Liver (tissue), 9 donors: Measurements from ENCODE around the gene ERCC3. TPM values are rescaled to one million over a fixed set of nuclear protein-coding genes. Genes with fewer than 3 reads are reported as not detected.

Experiments used
- DNase-seq: peaks from one replicate; pipeline ENCODE4 v3.0.0-alpha.2; 2017; ENCODE audit warnings: low spot score
- H3K27ac ChIP-seq, 2 donors: one replicate each; pipeline ENCODE4 v1.7.0; 2013; ENCODE audit warnings: inconsistent platforms in 2 of 2, low read length in 2 of 2, control low read depth in 1 of 2, low read depth in 1 of 2, mild to moderate bottlenecking in 1 of 2
- H3K27me3 ChIP-seq, 4 donors: one replicate each; pipeline versions ENCODE4 v1.6.1 to v1.7.0; 2013; ENCODE audit warnings: low read length in 3 of 4, inconsistent platforms in 1 of 4, mild to moderate bottlenecking in 1 of 4, moderate library complexity in 1 of 4; ENCODE audit not compliant: control insufficient read depth in 4 of 4, insufficient read depth in 4 of 4
- H3K36me3 ChIP-seq, 4 donors: one replicate each; pipeline versions ENCODE4 v1.6.1 to v1.7.0; 2013; ENCODE audit warnings: low read length in 3 of 4, mild to moderate bottlenecking in 3 of 4, low read depth in 1 of 4, moderate library complexity in 1 of 4; ENCODE audit not compliant: control insufficient read depth in 4 of 4, insufficient read depth in 3 of 4
- H3K4me1 ChIP-seq, 4 donors: one replicate each; pipeline versions ENCODE4 v1.6.1 to v1.7.0; 2013; ENCODE audit warnings: low read length in 3 of 4, mild to moderate bottlenecking in 3 of 4, moderate library complexity in 1 of 4; ENCODE audit not compliant: control insufficient read depth in 4 of 4, insufficient read depth in 4 of 4
- H3K4me3 ChIP-seq, 3 donors: one replicate each; pipeline versions ENCODE4 v1.6.1 to v1.7.0; 2013; ENCODE audit warnings: low read length in 3 of 3, control low read depth in 1 of 3, low read depth in 1 of 3, mild to moderate bottlenecking in 1 of 3
- H3K9ac ChIP-seq, 2 donors: one replicate each; pipeline ENCODE4 v1.7.0; 2013; ENCODE audit warnings: low read length in 2 of 2, mild to moderate bottlenecking in 2 of 2, moderate library complexity in 2 of 2, control low read depth in 1 of 2, low read depth in 1 of 2
- H3K9me3 ChIP-seq, 4 donors: one replicate each; pipeline versions ENCODE4 v1.6.1 to v1.7.0; 2013; ENCODE audit warnings: low read length in 3 of 4; ENCODE audit not compliant: control insufficient read depth in 4 of 4
- ATF3 ChIP-seq: IDR thresholded peaks from 2 replicates; pipeline ENCODE4 v1.6.1; 2016; ENCODE audit warnings: antibody characterized with exemption
- CTCF ChIP-seq: fragments of 150-350 bp; IDR thresholded peaks from 2 replicates; pipeline ENCODE4 v1.5.1; 2017; ENCODE audit warnings: improper control_type of control experiment, low read depth, low read length; ENCODE audit not compliant: missing input control
- EGR1 ChIP-seq, 2 donors: IDR thresholded peaks; 2 replicates each; pipeline ENCODE4 v1.6.1; 2016 to 2018; ENCODE audit warnings: antibody characterized with exemption in 2 of 2, low read depth in 2 of 2
- FOXA1 ChIP-seq: IDR thresholded peaks from 2 replicates; pipeline ENCODE4 v1.6.1; 2016; ENCODE audit warnings: antibody characterized with exemption
- FOXA2 ChIP-seq: IDR thresholded peaks from 2 replicates; pipeline ENCODE4 v1.6.1; 2016; ENCODE audit warnings: antibody characterized with exemption
- GABPA ChIP-seq, 2 donors: IDR thresholded peaks in 1 of 2; conservative IDR thresholded peaks in 1 of 2; 2 replicates each; pipeline ENCODE4 v1.6.1; 2016; ENCODE audit warnings: antibody characterized with exemption in 2 of 2, mild to moderate bottlenecking in 1 of 2, moderate library complexity in 1 of 2
- HNF4A ChIP-seq, 2 donors: conservative IDR thresholded peaks; 2 replicates each; pipeline ENCODE4 v1.6.1; 2016; ENCODE audit warnings: antibody characterized with exemption in 2 of 2, mild to moderate bottlenecking in 2 of 2
- HNF4G ChIP-seq: IDR thresholded peaks from 2 replicates; pipeline ENCODE4 v1.6.1; 2016; ENCODE audit warnings: antibody characterized with exemption
- JUND ChIP-seq, 2 donors: IDR thresholded peaks; 2 replicates each; pipeline ENCODE4 v1.6.1; 2016; ENCODE audit warnings: antibody characterized with exemption in 2 of 2
- MAX ChIP-seq: IDR thresholded peaks from 2 replicates; pipeline ENCODE4 v1.6.1; 2016; ENCODE audit warnings: antibody characterized with exemption
- NR2F2 ChIP-seq: IDR thresholded peaks from 2 replicates; pipeline ENCODE4 v1.6.1; 2016; ENCODE audit warnings: antibody characterized with exemption
- RAD21 ChIP-seq, 2 donors: IDR thresholded peaks; 2 replicates each; pipeline ENCODE4 v1.6.1; 2016; ENCODE audit warnings: antibody characterized with exemption in 2 of 2, mild to moderate bottlenecking in 2 of 2
- REST ChIP-seq: IDR thresholded peaks from 2 replicates; pipeline ENCODE4 v1.6.1; 2016; ENCODE audit warnings: antibody characterized with exemption, mild to moderate bottlenecking
- RXRA ChIP-seq, 2 donors: IDR thresholded peaks; 2 replicates each; pipeline ENCODE4 v1.6.1; 2017 to 2018; ENCODE audit warnings: antibody characterized with exemption in 2 of 2, mild to moderate bottlenecking in 1 of 2
- SP1 ChIP-seq: IDR thresholded peaks from 2 replicates; pipeline ENCODE4 v1.6.1; 2018; ENCODE audit warnings: antibody characterized with exemption, mild to moderate bottlenecking
- TAF1 ChIP-seq: conservative IDR thresholded peaks from 2 replicates; pipeline ENCODE4 v1.6.1; 2016; ENCODE audit warnings: antibody characterized with exemption, mild to moderate bottlenecking
- YY1 ChIP-seq: IDR thresholded peaks from 2 replicates; pipeline ENCODE4 v1.6.1; 2016; ENCODE audit warnings: antibody characterized with exemption, mild to moderate bottlenecking
- ZBTB33 ChIP-seq: IDR thresholded peaks from 2 replicates; pipeline ENCODE4 v1.6.1; 2016; ENCODE audit warnings: antibody characterized with exemption
- WGBS: extraction: QIAGEN DNeasy Blood & Tissue Kit; methylation state at CpG from one replicate; pipeline ENCODE4 v1.1.7; 2013; 5-methylcytosine and 5-hydroxymethylcytosine counted together
- polyA plus RNA-seq, 2 donors: library from polyadenylated mRNA; stranded (reverse) in 1 of 2; unstranded in 1 of 2; fragments of 200-250 nt in 1 of 2; fragments of >200 nt in 1 of 2; fragmentation: Nextera tagmentation in 1 of 2; extraction: Ambion mirVana in 1 of 2; gene quantifications; one replicate each; pipeline versions ENCODE4 v1.2.1 to v1.2.3, GENCODE V29; 2013 to 2015
- total RNA-seq, 2 donors: library from RNA; depleted of rRNA; stranded (reverse); fragments of >200 nt; gene quantifications; one replicate each; pipeline ENCODE4 v1.2.3, GENCODE V29; 2014
- donor health status: healthy.
- donor health status: healthy.
- donor health status: healthy.
- donor health status: healthy.
- donor health status: healthy.

Gene ERCC3
- total and polyA plus RNA-seq, 4 donors: 12.4 to 38.3 (median 17.4) TPM

GRCh38 chr2:127256866-127257265 is 37.1 kb downstream of the ERCC3 start:
- no peaks in the 10 kb centered on the region for H3K9me3 ChIP-seq
- peaks cover 5 to 53% (median 27%) of the 10 kb centered on the region in 4 donors for H3K36me3 ChIP-seq
- H3K9ac ChIP-seq: no peak overlapping the region
- H3K27ac ChIP-seq: no peak overlapping the region
- no peak for DNase-seq
- no peak overlapping the region for H3K4me3 ChIP-seq
- peaks cover 0 to 4% (median 0%) of the 10 kb centered on the region in 4 donors for H3K4me1 ChIP-seq
- TF ChIP-seq REST (no peak), RXRA (IDR thresholded peaks at IDR 0.05) (no peak), TAF1 (no peak), HNF4G (no peak), EGR1 (IDR thresholded peaks at IDR 0.05; ENCODE audit: low read depth in 2 of 2) (no peak)
- 89% methylated on average over 8 of the region's 8 CpGs for WGBS
- H3K27me3 ChIP-seq: no peaks in the 10 kb centered on the region

- H3K9me3 ChIP-seq: no peaks in the 10 kb centered on the region
- H3K27ac ChIP-seq: no peak overlapping the region
- H3K4me1 ChIP-seq: peaks cover 0 to 4% (median 0%) of the 10 kb centered on the region in 4 donors
- no peaks in the 10 kb centered on the region for H3K27me3 ChIP-seq
- TF ChIP-seq FOXA2: no peak
- TF ChIP-seq REST: no peak
- TF ChIP-seq YY1: no peak
- no peak for TF ChIP-seq RXRA (IDR thresholded peaks at IDR 0.05)
- no peak for TF ChIP-seq SP1
- no peak for TF ChIP-seq HNF4A (conservative IDR thresholded peaks at IDR 0.05)
- no peak for TF ChIP-seq NR2F2
- TF ChIP-seq MAX: no peak
- no peak for TF ChIP-seq CTCF
- no peak for TF ChIP-seq GABPA (IDR thresholded peaks at IDR 0.05 in 1 of 2, conservative IDR thresholded peaks at IDR 0.05 in 1 of 2)
- no peak for TF ChIP-seq RAD21 (IDR thresholded peaks at IDR 0.05)
- TF ChIP-seq JUND (IDR thresholded peaks at IDR 0.05): no peak
- TF ChIP-seq FOXA1: no peak
- no peak for TF ChIP-seq ZBTB33
- TF ChIP-seq EGR1 (IDR thresholded peaks at IDR 0.05; ENCODE audit: low read depth in 2 of 2): no peak
- no peak for TF ChIP-seq TAF1
- no peak for TF ChIP-seq ATF3
- no peak for TF ChIP-seq HNF4G
- no peak overlapping the region for H3K9ac ChIP-seq
- peaks cover 4 to 49% (median 27%) of the 10 kb centered on the region in 4 donors for H3K36me3 ChIP-seq
- 92% methylated on average over 3 of the region's 3 CpGs for WGBS
- DNase-seq: no peak
- H3K4me3 ChIP-seq: no peak overlapping the region
Measured at GRCh38 chr2:127256381-127256780, 37.6 kb downstream of the ERCC3 start.
